Embryonic facial prominence (tissue), 1 donor: Measurements from ENCODE around the gene DUSP21.
A peak's percentile ranks its signal among the peaks of the same experiment; 100 is the strongest.
"Not testable (repeated sequence)": the region's sequence is repeated elsewhere in the genome, so short reads cannot be mapped to it uniquely, and the experiment has no call there.

Source experiments
- DNase-seq: peaks from one replicate; pipeline ENCODE4 v3.0.0-alpha.2; 2016; ENCODE audit errors: extremely low spot score

Gene DUSP21

GRCh38 chrX:44843753-44844152 is at the start of gene DUSP21:
Gene DUSP21, plus strand, starts transcription at chrX:44844021. Its CDS starts 112 bp downstream, at chrX:44844133.
- no peak for DNase-seq

- no peak for DNase-seq
These were observed 47.8 kb upstream of the DUSP21 start for GRCh38 chrX:44795945-44796450.

- DNase-seq = no peak
These were observed 41.2 kb upstream of the DUSP21 start for GRCh38 chrX:44802613-44803012.

- DNase-seq = no peak
These were observed 28.1 kb upstream of the DUSP21 start for GRCh38 chrX:44815681-44816080.

GRCh38 chrX:44816367-44816766 is 27.5 kb upstream of the DUSP21 start:
- DNase-seq = no peak

DNA sequence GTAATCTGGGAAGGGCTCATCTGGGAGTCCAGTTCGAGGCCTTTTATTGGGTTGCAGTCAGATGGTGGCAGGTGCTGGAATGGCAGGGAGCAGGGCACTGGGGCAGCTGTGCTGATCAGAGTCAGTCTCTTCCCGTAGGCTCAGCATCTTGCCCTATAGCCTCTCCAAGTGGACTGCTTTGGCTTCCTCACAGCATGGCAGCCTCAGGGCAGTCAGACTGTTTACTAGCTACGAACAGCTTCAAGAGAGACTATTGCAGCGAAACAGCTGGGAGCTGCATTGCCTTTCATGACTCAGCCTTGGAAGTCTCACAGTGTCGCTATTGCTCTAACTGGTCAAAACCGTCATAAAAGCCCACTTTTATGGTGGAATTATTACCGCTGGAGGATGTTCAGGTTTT is 26.8 kb upstream of the DUSP21 start:
- DNase-seq = no peak

- DNase-seq = no peak
These were observed 21.2 kb upstream of the DUSP21 start for GRCh38 chrX:44822601-44823000.

GRCh38 chrX:44823193-44823592 is 20.6 kb upstream of the DUSP21 start:
- not testable (repeated sequence) for DNase-seq

DNA sequence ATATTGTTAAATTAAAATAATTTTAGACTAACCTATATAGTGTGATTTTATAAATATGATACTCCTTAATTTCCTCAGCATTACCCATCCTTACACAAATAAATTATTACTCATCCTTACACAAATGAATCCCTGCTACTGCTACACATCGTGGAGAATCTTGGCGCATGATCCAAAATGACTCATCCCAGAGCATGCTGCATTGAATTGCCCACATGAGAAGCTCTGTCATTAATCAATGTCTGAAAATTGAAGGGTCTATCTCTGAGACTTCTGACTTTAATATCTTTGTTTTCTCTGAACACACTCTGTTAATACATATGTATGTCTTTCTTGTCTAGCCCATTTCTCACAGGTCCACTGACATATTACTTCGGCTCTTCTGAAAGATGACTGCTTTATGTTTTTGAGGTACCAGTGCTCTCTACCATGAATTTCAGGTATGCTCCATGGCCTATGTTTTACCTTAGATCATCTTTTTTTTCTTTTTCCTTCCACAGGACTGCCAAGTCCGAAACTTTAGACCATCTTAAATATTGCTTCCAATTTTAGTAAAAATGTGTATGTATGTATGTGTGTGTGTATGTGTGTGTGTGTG is 15.7 kb upstream of the DUSP21 start:
- no peak for DNase-seq

DNA sequence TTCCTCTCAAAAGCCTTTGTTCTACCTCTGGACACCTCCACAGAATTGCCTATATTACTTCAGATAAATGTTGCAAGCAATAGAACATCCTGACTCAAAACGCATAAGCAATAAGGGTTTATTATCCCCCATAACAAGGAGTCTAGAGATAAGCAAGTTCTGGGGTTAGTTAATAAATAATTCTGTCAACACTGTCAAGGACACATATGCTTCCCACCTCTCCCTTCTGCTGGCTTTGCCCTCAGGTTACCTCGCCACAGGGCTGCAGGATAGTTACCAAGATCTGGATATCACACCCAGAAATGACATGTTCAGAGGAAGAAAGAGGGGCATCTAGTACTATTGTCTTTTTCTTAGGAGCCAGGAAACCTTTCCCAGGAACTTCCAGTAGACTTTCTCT is 14.0 kb upstream of the DUSP21 start:
- DNase-seq = no peak

- no peak for DNase-seq
These were observed 1.1 kb upstream of the DUSP21 start for GRCh38 chrX:44842550-44843317.

- DNase-seq = no peak
These were observed 511 bp upstream of the DUSP21 start for GRCh38 chrX:44843318-44843702.

DNA sequence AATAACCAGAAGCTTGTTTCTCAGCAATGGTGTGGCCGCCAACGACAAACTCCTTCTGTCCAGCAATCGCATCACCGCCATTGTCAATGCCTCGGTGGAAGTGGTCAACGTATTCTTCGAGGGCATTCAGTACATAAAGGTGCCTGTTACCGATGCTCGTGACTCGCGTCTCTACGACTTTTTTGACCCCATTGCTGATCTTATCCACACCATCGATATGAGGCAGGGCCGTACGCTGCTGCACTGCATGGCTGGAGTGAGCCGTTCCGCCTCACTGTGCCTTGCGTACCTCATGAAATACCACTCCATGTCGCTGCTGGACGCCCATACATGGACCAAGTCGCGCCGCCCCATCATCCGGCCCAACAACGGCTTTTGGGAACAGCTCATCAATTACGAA is 383 bp downstream of the DUSP21 start:
- no peak for DNase-seq

DNA sequence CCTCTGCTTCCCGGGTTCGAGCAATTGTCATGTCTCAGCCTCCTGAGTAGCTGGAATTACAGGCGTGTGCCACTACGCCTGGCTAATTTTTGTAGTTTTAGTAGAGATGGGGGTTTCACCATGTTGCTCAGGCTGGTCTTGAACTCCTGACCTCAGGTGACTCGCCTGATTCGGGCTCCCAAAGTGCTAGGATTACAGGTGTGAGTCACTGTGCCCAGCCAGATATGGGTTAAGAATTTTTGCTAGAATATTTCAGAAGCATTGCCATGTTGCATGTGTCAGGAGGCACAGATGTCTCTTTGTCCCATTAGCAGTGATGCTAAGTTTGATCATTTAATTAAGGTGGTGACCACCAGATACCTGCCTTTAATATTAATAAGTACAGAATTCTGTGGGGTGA is 7.1 kb downstream of the DUSP21 start:
- not testable (repeated sequence) for DNase-seq

DNA sequence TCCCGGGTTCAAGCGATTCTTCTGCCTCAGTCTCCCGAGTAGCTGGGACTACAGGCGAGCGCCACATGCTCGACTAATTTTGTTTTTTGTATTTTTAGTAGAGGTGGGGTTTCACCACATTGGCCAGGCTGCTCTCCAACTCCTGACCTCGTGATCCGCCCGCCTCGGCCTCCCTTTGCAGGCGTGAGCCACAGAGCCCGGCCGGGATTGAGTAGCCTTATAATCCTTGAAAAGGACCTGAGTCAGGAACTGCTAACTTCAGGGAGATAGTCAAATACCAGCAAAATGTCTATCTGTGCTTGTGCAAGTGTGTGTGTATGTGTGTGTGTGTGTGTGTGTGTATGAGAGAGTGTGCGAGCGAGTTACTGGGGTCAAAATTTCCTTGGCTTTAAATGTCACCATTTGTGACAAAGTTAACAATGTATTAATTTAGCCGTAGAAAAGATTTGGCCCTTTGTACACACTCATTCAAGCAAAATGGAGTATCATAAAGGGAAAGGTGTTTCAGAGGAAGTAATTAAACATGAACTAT is 27.4 kb downstream of the DUSP21 start:
- DNase-seq = no peak

DNA sequence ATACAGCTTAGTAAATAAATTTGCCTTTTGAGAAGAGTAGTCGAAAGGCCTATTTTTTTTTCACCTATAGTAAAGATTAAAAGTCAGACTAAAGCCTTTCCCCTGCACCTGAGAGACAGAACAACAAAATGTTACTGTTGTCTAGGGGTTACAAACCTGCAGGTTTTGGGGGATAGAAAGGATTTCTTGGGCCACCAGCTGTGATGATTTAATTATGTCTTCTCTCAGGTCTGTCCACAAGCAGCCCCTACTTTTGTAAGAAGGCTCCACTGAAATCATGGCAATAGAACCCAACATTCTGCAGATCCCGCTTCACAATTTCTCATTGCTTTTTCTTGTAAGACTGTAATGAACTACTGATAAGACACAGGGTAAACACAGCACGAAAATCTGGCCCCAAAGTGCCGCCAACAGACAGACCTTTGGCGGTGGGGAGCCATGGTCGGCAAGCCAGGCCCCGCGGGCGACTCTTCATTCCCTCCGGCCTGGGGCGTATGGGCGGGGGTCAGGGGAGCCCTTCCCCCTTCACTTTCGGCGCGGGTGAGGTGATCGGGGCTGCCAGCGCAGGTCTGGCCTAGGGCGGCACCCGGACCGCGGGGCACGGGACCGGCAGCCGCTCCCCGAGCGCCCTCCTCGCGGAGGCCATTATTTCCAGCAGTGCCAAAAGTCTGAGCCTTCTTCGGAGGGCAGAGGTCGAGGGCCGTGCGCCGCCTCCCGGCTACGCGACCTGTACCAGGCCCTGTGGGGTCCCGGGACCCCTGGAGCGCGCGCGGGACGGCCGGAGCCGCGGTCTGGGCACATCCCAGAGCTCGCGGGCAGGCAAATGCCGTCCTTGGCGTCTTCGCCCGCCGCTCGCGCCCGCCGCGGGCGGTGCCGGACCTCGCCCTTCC is 28.4 kb downstream of the DUSP21 start:
- no peak for DNase-seq

GRCh38 chrX:44872821-44873414 is 29.1 kb downstream of the DUSP21 start, which contains the start of gene KDM6A:
Gene KDM6A, plus strand, starts transcription at chrX:44873188. Its CDS starts 364 bp downstream, at chrX:44873552.
- DNase-seq = peak; percentile 84

- peak; percentile 11 for DNase-seq
These were observed 29.8 kb downstream of the DUSP21 start for GRCh38 chrX:44873415-44874276.

- DNase-seq = no peak
These were observed 30.8 kb downstream of the DUSP21 start for GRCh38 chrX:44874420-44875184.

GRCh38 chrX:44875185-44875489 is 31.3 kb downstream of the DUSP21 start:
- no peak for DNase-seq
